Measurements from ENCODE around the gene ZNF330. TPM values are rescaled to one million over a fixed set of nuclear protein-coding genes. Genes with fewer than 3 reads are reported as not detected.

The ZNF330 gene
- polyA plus RNA-seq, 2 of the 4 experiments (the other 2 are of a cell fraction) = 34.9 to 45.0 TPM

- Histone ChIP-seq H3K9me3 (no peaks in the 10 kb centered on the region), H3K4me1 (no peaks in the 10 kb centered on the region), H3K4me3 (no peak overlapping the region), H3K4me2 (no peak overlapping the region), H3K27ac (no peak overlapping the region)
- no peak for TF ChIP-seq POLR2A (IDR thresholded peaks at IDR 0.05; ENCODE audit: low read length)
- no peak for TF ChIP-seq KDM1A (IDR thresholded peaks at IDR 0.05; ENCODE audit: low read depth)
- TF ChIP-seq USF2 (IDR thresholded peaks at IDR 0.05) = no peak
- TF ChIP-seq MAZ (IDR thresholded peaks at IDR 0.05; ENCODE audit: borderline replicate concordance, low read depth, low read length) = no peak
- 78% methylated on average over 3 of the region's 3 CpGs for WGBS (ENCODE audit: missing lambda C conversion rate)
- no peak for FAIRE-seq
- ATAC-seq = no peak
- POLR2A ChIA-PET = no interaction called here
- CTCF ChIA-PET = no interaction called here
- no peak for DNase-seq (ENCODE audit: low read depth in 1 of 2, low spot score in 1 of 2)
Observed at GRCh38 chr4:141233673-141234072, 13.0 kb downstream of the ZNF330 start.

- ChIA-PET CTCF (no interaction called here), POLR2A (no interaction called here)
- no peak for FAIRE-seq
Observed at GRCh38 chr4:141238186-141238585, 17.5 kb downstream of the ZNF330 start.

More at GRCh38 chr4:141238186-141238585, 17.5 kb downstream of the ZNF330 start:
- WGBS (ENCODE audit: missing lambda C conversion rate) = 51% methylated on average over 3 of the region's 3 CpGs
- no peak overlapping the region for H3K27ac ChIP-seq
- TF ChIP-seq USF2 (IDR thresholded peaks at IDR 0.05) (no peak), POLR2A (IDR thresholded peaks at IDR 0.05; ENCODE audit: low read length) (no peak), MAFK (IDR thresholded peaks at IDR 0.05; ENCODE audit: partially characterized antibody) (no peak), CTCF (IDR thresholded peaks at IDR 0.05) (no peak), HMGXB4 (CRISPR knock-in tag; IDR thresholded peaks at IDR 0.05; ENCODE audit: borderline replicate concordance) (no peak), NR3C1 (IDR thresholded peaks at IDR 0.05) (no peak), ELK1 (IDR thresholded peaks at IDR 0.05; ENCODE audit: low read depth, low read length) (no peak), RCOR1 (IDR thresholded peaks at IDR 0.05; ENCODE audit: low read depth, low read length) (no peak), EP300 (IDR thresholded peaks at IDR 0.05) (no peak), MAZ (IDR thresholded peaks at IDR 0.05; ENCODE audit: borderline replicate concordance, low read depth, low read length) (no peak), ESRRA (IDR thresholded peaks at IDR 0.05; ENCODE audit: borderline replicate concordance, low read length) (no peak), E2F6 (IDR thresholded peaks at IDR 0.05; ENCODE audit: borderline replicate concordance, low read depth) (no peak)
- DNase-seq (ENCODE audit: low read depth in 1 of 2, low spot score in 1 of 2) (no peak), ATAC-seq (no peak)
- H3K9me3 ChIP-seq = no peaks in the 10 kb centered on the region
- no peak overlapping the region for H3K4me2 ChIP-seq
- H3K4me3 ChIP-seq = no peak overlapping the region
- no peaks in the 10 kb centered on the region for H3K4me1 ChIP-seq
